ENCODE results near the gene NADSYN1. TPM values are rescaled to one million over a fixed set of nuclear protein-coding genes. Genes with fewer than 3 reads are reported as not detected.

NADSYN1 gene
- total and polyA plus RNA-seq, 2 experiments from 2014 or later, result 35.6 to 54.9 TPM

GRCh38 chr11:71438650-71439049 lies 14.4 kb upstream of the NADSYN1 start:
- Histone ChIP-seq H3K27ac (ENCODE audit: low read depth) (no peak overlapping the region), H3F3A (replicated peaks; ENCODE audit: low read depth) (no peaks in the 10 kb centered on the region), H3K9me2 (ENCODE audit: insufficient read depth) (no peaks in the 10 kb centered on the region), H3K4me1 (ENCODE audit: insufficient read depth) (no peaks in the 10 kb centered on the region), H4K20me1 (replicated peaks; ENCODE audit: insufficient read depth) (peaks cover 20% of the 10 kb centered on the region), H3K27me3 (ENCODE audit: insufficient read depth) (no peaks in the 10 kb centered on the region), H3K4me2 (no peak overlapping the region), H3K79me2 (replicated peaks; ENCODE audit: insufficient read depth) (no peaks in the 10 kb centered on the region), H3K36me3 (ENCODE audit: insufficient read depth) (peaks cover 43% of the 10 kb centered on the region), H3K4me3 (no peak overlapping the region), H2AFZ (no peak overlapping the region)
- Mint-ChIP-seq H3K9me3 (no peaks in the 10 kb centered on the region; the same call in 2 of the 3 replicates), H3K4me3 (no peak overlapping the region), H3K27me3 (ENCODE audit: insufficient read depth, low read depth, poor library complexity) (no peaks in the 10 kb centered on the region), H3K27ac (no peak overlapping the region), H3K4me1 (no peaks in the 10 kb centered on the region), H3K36me3 (ENCODE audit: low read depth) (peaks cover 79% of the 10 kb centered on the region)
- no peak for TF ChIP-seq ZNF462 (CRISPR knock-in tag; IDR thresholded peaks at IDR 0.05)
- no peak for TF ChIP-seq ZNF331 (CRISPR knock-in tag; IDR thresholded peaks at IDR 0.05; ENCODE audit: low read depth)
- TF ChIP-seq CTCF (conservative IDR thresholded peaks at IDR 0.05; ENCODE audit: low read depth in 2 of 2), result no peak
- TF ChIP-seq REST (IDR thresholded peaks at IDR 0.05; ENCODE audit: unreplicated experiment), result no peak
- no peak for TF ChIP-seq JUNB (IDR thresholded peaks at IDR 0.05; ENCODE audit: unreplicated experiment)
- TF ChIP-seq ZNF114 (CRISPR knock-in tag; IDR thresholded peaks at IDR 0.05), result no peak
- TF ChIP-seq EZH2phosphoT487 (IDR thresholded peaks at IDR 0.05; ENCODE audit: unreplicated experiment), result no peak
- no peak for TF ChIP-seq NANOG (IDR thresholded peaks at IDR 0.05; ENCODE audit: borderline replicate concordance)
- TF ChIP-seq ETS1 (IDR thresholded peaks at IDR 0.05), result no peak
- no peak for TF ChIP-seq POLR2AphosphoS5 (IDR thresholded peaks at IDR 0.05; ENCODE audit: low read depth)
- no peak for TF ChIP-seq EZH2 (IDR thresholded peaks at IDR 0.05; ENCODE audit: low read depth, unreplicated experiment)
- DNase-seq (ENCODE audit: low spot score) (no peak), ATAC-seq (no peak)

Measured in GM23338 (cell line).